Esophagus muscularis mucosa (tissue), 4 donors: Measurements from ENCODE around the gene ANKFY1.

ENCODE experiments used
- EP300 ChIP-seq: sonication (generic); formaldehyde crosslinking; IDR thresholded peaks from one replicate; pipeline ENCODE4 v1.6.1; 2017; ENCODE audit warnings: antibody characterized with exemption
- POLR2AphosphoS5 ChIP-seq, 2 donors: sonication (generic); formaldehyde crosslinking; IDR thresholded peaks; one replicate each; pipeline ENCODE4 v1.6.1; 2017; ENCODE audit warnings: antibody characterized with exemption in 2 of 2
- TF ChIP-seq, protein P1 (sequence below), 3 experiments: fragments of 200-600 bp in 2 of 3; fragments of 450-650 bp in 1 of 3; sonication (generic) in 2 of 3; IDR thresholded peaks; one replicate each; pipeline ENCODE4 v1.5.1; 2017 to 2019; ENCODE audit warnings: antibody characterized with exemption in 3 of 3, mild to moderate bottlenecking in 2 of 3, moderate library complexity in 1 of 3

DNA sequence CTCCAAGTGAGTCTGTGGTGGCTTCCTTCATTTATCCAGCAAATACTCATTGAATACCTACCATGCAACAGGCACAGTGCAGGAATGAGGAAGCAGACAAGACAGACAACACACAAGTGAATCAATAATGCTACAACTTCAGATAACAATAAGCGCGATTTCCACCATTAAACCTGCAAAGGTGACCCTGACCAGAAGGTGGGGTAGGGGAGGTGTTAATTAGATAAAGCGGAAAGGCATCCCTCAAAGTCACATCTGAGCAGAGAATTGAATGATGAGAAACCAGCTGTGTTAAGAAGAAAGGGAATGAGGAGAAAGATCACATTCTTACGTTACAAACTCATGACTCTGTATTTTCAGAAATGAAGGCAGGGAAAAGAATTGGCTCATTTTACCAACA, 147.3 kb downstream of the ANKFY1 start:
- TF ChIP-seq POLR2AphosphoS5 (IDR thresholded peaks at IDR 0.05): no peak
- TF ChIP-seq EP300: no peak
- TF ChIP-seq, protein P1, sequence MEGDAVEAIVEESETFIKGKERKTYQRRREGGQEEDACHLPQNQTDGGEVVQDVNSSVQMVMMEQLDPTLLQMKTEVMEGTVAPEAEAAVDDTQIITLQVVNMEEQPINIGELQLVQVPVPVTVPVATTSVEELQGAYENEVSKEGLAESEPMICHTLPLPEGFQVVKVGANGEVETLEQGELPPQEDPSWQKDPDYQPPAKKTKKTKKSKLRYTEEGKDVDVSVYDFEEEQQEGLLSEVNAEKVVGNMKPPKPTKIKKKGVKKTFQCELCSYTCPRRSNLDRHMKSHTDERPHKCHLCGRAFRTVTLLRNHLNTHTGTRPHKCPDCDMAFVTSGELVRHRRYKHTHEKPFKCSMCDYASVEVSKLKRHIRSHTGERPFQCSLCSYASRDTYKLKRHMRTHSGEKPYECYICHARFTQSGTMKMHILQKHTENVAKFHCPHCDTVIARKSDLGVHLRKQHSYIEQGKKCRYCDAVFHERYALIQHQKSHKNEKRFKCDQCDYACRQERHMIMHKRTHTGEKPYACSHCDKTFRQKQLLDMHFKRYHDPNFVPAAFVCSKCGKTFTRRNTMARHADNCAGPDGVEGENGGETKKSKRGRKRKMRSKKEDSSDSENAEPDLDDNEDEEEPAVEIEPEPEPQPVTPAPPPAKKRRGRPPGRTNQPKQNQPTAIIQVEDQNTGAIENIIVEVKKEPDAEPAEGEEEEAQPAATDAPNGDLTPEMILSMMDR (IDR thresholded peaks at IDR 0.05): no peak
